Stimulated activated CD8-positive, alpha-beta memory T cell treated with anti-CD3 and anti-CD28 coated beads, Interleukin-4, amount 100 ng/mL, for 1 hour (primary cell): ENCODE results near the gene DGKZ.
"Not testable (repeated sequence)": the region's sequence is repeated elsewhere in the genome, so short reads cannot be mapped to it uniquely, and the experiment has no call there.

Source experiments
- DNase-seq, 2 donors: peaks; one replicate each; pipeline ENCODE4 v3.0.0-alpha.2; 2020; ENCODE audit warnings: low read depth in 2 of 2, low spot score in 1 of 2

The DGKZ gene, protein sequence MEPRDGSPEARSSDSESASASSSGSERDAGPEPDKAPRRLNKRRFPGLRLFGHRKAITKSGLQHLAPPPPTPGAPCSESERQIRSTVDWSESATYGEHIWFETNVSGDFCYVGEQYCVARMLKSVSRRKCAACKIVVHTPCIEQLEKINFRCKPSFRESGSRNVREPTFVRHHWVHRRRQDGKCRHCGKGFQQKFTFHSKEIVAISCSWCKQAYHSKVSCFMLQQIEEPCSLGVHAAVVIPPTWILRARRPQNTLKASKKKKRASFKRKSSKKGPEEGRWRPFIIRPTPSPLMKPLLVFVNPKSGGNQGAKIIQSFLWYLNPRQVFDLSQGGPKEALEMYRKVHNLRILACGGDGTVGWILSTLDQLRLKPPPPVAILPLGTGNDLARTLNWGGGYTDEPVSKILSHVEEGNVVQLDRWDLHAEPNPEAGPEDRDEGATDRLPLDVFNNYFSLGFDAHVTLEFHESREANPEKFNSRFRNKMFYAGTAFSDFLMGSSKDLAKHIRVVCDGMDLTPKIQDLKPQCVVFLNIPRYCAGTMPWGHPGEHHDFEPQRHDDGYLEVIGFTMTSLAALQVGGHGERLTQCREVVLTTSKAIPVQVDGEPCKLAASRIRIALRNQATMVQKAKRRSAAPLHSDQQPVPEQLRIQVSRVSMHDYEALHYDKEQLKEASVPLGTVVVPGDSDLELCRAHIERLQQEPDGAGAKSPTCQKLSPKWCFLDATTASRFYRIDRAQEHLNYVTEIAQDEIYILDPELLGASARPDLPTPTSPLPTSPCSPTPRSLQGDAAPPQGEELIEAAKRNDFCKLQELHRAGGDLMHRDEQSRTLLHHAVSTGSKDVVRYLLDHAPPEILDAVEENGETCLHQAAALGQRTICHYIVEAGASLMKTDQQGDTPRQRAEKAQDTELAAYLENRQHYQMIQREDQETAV

DNA sequence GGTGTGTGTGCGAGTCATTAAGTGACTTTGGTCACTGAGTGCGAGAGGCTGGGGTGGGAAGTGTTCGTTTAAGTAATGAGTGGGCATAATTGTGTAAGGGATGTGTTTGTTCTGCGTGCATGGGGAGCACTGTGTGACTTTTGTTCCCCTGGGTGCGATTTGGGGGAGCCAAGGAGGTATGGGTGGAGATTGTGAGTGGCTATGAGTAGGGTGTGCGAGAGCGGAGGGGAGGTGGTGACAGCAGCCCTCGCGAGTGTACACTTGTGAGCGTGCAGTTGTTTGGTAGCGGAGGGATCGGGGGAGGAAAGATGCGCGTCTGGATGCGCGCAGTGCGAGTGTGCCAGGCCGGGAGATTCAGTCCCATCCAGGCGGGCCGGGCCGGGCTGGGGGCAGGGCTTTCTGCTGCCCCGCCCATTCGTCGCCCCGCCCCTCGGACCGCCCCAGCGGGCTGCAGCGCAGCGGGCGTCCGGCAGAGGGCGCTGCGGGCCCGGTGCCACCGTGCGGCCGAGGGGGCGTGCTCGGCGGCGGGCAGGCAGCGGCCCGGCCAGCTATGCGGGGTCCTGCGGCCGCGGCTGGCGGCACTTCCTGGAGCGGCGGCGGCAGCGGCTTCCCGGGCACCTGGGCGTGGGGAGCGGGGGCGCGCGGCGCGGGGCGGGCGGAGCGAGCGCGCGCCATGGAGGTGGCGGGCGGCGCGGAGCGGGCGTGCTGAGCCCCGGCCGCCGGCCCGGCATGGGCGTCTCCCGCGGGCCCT lies at the start of gene DGKZ:
DGKZ (plus strand) TSS at position 578 of the 751 bp plus-strand sequence. CDS start 197 bp downstream, outside the sequence.
- peak; percentile 73 to 80 for DNase-seq

DNA sequence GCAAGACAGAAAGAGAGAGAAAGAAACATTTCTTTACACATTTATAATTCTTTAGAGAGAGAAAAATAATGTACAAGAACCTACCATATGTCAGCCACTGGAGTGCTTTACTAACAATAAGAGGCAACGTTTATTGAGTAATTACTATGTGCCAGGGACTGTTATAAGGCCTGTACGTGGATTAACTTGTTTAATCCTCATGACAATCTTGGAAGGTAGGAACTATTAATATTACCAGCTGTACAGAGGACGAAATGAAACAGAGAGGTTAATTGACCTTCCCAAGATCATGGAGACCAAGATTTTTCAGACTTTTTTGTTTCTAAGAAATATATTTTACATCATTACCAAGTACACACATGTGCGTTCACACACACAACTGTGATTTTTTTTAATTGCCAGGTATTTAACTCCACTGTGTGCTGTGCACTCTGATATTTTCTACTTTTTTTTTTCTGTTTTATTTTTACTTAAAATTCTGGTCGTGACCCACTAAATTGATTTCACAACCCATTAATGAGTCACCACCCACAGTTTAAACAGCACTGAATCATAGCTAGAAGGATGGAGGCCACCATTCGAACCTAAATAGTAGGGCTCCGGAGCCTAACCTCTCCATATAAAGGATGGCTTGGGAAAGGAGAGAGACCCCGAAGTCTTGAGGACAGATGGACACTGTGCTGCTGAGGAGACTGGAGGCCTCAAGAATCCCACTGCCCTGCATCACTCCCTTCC lies 48.4 kb upstream of the DGKZ start:
- no peak for DNase-seq

DNA sequence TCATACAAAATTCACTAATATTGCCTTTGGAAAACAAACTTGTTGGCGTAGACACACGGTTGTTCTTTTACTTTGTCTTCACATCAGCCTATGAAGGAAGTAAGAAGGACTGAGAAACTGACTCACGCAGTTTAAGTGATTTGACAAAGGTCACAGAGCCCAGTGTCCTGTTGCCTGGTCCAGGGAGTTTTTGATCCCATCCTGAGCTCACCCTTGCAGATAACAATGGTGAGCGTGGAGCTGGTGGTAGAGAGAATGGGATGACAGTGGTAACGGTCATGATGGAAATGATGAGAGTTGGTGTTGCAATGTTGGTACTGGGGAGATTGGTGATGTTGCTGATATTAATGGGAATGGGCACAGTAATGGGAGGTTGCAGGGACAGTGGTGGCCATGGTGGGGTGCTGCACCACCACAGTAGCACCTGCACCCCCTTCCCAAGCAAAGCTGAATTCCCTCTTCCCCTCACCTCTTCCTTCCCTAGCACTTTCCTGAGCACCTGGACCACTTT lies 47.8 kb upstream of the DGKZ start:
- no peak for DNase-seq

DNA sequence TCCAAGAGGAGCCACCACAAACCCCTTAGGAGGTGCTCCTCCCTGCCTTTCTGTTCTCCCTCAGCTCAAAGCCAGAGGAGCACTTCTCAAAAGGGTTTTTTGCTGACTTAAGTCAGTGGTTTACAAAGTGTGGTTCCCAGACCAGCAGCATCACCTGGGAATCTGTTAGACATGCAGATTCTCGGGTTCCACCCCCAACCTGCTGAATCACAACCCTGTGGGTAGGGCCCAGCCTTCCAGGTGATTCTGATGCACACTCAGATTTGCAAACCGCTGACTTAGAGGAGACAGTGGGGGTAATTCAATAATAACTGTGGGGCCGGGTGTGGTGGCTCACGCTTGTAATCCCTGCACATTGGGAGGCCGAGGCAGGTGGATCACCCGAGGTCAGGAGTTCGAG lies 47.0 kb upstream of the DGKZ start:
- no peak for DNase-seq

DNA sequence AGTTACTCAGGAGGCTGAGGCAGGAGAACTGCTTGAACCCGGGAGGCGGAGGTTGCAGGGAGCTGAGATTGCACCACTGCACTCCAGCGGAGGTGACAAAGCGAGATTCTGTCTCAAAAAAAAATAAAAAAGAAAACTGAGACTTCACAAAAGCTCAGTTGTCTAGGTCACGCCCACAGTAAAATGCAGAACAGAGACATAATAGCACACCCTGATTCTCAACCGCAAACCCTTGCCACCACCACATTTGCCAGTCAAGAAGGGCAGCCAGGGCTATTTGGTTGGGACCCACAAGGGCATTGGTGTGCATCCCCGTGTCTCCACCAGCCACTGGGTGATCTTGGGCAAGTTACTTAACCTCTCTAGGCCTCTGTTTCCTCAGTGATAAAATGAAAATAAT lies 44.4 kb upstream of the DGKZ start:
- DNase-seq, result no peak

DNA sequence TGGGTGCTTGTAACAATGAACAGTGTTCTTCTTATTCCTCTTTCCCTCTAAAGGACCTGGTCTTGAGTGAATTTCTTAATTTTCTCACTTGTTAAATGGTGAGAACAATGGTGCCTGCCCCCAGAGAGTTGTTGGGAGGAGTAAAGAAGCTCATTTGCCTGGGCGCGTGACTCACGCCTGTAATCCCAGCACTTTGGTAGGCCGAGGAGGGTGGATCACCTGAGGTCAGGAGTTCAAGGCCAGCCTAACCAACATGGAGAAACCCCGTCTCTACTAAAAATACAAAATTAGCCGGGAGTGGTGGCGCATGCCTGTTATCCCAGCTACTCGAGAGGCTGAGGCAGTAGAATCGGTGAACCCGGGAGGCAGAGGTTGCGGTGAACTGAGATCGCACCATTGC lies 43.2 kb upstream of the DGKZ start:
- DNase-seq, result not testable (repeated sequence)

DNA sequence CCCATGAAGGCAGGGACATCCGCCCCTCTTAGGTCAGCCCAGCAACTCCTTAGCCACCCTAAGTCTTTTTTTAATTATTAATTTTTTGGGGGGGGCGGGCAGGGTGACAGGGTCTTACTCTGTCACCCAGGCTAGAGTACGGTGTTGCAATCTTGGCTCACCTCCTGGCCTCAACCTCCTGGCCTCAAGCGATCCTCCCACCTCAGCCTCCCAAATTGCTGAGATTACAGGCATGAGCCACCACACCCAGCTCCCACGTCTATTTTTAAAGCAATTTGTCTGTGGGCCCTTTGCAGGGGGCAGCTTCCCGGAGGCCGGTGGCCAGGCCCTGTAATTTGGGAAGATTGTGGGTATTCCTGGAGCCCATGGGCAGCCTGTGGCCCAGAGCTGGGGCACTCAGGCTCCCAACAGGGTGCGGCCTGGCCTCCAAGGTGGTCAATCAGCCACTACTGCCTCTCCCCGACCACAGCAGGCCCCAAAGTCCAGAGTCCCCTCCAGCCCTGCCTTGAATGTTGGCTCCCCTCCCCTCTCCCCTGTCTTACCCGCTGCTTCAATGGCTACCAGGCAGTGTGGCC lies 42.6 kb upstream of the DGKZ start:
- DNase-seq, result no peak

DNA sequence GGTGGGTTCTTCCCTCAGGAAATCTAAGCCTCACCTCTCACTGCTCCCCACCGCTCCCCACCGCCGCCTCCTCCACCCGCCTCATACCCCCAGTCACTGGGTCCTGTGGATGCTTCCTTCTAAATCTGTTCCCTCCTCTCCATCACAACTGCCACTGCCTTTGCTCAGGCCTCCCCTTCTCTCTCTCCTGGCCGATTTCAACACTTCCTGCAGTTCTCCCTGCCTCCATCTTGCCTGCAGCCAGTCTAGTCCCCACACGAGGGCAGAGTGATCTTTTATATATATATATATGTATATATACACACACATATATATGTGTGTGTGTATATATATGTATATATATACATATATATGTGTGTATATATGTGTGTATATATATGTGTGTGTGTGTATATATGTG lies 42.0 kb upstream of the DGKZ start:
- DNase-seq, result no peak

DNA sequence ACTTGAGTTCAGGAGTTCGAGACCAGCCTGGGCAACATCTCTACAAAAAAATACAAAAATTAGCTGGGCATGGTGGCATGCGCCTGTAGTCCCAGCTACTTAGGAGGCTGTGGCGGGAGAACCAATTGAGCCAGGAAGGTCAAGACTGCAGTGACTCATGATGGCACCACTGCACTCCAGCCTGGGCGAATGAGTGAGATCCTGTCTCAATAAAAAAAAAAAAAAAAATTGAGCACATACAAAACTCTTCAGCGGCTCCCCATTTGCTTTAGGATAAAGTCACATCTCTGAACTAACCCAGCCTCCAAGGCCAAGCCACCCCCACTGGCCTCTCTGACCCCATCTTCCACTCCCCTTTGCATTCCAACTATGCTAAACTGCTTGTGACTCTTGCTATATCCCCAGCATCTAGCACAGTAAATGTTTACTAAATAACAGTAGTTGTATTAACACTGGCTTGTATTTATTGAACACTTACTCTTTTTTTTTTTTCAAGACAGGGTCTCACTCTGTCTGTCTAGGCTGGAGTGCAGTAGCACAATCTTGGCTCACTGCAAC lies 40.9 kb upstream of the DGKZ start:
- no peak for DNase-seq

DNA sequence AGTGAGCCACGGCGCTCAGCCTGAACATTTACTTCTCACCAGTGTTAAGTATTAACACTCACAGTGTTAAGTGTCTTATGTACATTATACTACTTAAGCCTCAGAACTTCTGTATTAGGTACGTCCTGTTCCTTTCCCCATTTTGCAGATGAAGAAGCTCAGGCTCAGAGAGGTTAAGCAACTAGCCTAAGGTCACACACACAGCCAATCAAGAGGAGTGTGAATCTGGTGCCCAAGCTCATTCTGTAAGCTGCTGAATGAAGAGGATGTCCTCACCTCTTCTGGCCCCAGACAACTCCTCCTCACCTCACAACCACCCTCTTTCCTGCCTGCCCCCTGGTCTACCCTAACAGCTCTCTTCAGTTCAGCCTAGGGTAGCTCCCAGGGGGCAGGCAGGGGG lies 39.9 kb upstream of the DGKZ start:
- no peak for DNase-seq

DNA sequence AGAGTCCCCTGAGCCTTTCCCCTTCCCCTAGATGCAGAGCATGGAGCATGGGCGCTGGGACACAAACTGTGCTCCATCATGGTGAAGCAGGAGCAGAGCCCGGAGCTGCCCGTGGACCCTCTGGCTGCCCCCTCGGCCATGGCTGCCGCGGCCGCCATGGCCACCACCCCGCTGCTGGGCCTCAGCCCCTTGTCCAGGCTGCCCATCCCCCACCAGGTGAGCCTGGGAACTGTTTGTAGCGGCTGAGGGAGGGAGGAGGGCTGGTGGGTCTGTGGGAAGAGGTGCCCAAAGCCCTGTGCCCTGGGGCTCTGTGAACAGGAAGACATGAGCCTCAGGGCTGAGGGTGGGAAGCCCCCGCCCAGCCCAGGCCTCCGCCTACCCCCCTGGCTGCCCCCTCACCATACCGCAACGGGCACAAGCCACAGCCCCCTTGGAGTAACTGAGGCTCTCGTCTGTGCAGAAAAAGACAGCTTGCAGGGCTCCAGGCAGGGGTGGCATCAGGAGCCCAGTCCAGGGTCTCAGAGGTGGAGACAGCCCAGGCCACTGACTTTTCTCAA lies 39.4 kb upstream of the DGKZ start:
- no peak for DNase-seq

DNA sequence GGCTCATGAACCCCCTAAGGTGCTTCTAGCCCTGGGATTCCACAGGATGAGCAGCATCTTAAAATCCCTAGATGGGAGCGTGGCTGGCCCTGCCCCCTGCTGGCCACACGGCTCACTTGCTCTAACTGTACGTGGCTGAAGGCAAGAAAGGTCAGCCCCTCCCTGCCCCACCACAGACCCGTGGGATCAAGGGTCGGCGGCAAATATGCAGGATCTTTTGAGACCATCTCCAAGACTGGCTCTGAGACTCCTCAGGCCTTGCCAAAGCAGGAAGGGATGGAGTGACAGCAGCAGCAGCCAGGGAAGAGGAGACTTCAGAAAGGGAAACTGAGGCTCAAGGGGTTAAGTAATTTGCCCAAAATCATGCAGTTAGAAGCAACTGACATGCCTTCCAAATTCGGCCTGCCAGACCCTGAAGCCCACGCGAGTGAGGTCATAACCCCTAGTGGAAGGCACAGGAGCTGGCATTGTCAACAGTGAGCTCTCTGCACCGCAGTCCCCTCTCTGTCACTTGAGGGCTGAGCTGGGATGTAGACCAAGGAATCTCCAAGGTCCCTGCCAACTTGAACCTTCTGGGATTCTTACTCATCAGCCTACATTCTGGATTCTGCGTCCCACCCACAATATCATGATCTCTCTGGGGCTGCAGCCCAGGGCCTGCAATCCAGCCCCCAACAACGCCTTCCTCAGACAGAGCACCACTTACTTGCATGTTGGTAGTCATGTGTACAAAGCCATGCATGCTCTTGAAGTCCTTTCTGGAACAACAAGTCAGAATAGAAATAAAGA lies 38.4 kb upstream of the DGKZ start:
- peak; percentile 17 to 41 for DNase-seq

DNA sequence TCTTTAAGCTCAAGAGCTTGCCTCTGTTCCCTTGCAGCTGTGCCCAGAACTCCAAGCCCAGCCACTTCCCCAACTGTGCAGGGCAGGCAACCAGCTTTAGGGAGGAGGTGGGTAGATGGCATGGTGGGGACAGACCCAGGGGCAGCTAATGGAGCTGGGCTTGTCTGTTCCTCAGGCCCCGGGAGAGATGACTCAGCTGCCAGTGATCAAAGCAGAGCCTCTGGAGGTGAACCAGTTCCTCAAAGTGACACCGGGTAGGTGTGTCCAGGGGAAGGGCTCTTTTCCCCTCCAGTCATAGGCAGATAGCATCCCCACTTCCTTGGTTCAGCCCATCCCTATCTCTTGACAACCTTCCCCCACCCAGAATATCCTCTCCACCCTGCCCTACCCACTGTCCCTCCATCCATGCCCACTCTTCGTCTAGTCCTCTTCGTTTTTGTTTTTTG lies 37.4 kb upstream of the DGKZ start:
- no peak for DNase-seq

DNA sequence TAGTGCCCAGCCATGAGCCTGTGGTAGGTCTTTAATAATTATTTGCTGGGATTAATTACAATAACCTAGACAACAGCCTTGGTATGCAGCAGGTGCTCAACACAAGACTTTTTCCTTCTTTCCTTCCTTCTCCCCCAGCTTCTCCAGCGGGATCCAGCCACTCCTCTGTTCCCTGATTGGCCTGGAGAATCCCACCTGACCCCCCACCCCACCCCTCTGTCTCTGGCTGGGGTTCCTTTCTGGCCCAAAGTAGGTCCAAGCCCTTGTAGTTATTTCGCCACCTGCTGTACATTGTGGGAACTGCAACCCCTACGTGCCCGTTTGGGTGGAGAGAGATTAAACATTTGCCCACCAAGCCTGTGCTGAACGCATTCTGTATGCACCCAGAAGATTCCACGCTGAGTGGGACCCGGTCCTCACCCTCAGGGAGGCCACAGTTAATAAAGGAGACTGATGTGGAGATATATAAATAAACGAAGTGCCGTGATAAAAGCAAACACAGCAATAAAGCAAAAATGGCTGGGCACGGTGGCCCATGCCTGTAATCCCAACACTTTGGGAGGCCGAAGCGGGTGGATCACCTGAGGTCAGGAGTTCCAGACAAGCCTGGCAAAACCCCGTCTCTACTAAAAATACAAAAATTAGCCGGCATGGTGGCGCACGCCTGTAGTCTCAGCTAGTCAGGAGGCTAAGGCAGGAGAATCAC lies 32.1 kb upstream of the DGKZ start:
- peak; percentile 49 to 58 for DNase-seq

DNA sequence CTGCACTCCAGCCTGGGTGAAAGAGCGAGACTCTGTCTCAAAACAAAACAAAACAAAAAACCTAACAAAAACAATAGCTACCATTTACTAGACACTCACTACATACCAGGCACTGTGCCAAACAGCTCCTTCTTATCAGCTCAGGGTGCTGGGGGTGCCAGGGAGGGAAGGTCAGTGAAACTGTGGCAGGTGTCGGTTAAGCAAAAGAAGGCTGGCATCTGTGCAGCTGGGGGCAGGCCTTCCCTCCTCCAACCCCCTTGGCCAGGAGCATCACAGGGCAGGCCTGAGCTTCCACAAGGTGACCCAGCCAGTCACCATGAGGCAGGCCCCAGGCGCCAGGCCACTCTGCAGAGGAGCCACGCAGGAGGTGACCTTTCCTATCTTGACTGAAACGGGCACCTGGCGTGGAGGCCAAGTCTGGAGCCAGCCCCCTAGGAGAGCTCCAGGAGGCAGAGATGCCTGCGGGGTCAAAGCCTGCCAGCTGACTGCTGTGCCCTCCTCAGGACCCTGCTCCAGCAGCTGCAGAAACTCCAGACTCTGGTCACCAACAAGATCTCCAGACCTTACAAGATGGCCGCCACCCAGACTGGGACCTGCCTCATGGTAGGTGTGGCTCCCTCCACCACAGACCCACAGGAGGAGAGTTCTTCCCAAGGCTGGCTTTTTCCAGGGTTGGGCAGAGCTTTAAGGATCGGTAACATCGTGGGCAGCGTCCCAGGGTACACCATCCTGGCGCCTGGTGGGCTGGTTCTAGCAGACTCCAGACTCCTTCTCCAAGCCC lies 31.3 kb upstream of the DGKZ start:
- DNase-seq, result no peak

DNA sequence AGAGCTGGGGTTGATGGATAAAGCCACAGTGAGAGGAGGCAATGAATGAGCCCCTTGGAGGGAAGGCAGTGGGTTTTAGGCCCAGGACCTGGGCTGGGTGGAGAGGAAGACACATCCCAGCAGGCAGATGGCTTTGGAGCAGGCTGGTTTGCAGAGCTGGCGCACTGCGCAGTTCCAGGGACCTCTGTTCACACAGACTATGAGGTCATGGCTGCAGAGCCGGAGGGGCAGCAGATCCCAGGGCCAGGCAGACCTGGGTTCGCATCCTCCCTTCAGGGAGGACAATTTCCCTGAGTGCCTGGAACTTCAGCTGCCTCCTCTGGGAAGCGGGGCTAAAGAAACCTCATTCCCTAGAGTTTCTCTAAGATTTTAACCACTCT lies 28.2 kb upstream of the DGKZ start:
- no peak for DNase-seq

DNA sequence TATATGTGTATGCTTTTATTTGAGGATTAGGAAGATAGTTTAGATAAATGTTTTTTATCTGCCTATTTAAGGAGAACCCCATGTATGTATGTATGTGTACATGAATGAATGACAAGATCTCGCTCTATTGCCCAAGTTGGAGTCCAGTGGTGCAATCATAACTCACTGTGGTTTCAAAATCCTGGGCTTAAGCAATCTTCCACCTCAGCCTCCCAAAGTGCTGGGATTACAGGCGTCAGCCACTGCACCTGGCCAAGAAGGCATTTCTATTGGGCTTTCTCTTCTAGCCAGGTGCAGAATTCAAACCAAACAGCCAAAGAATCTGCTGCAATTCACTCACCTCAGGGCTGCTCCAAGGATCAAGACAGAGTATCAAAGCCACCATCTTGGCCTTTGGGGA lies 25.5 kb upstream of the DGKZ start:
- no peak for DNase-seq
